Activated T-cell treated with anti-CD3 and anti-CD28 coated beads, Interleukin-2, amount 50 U/mL, for 48 hours (primary cell): ENCODE data around the gene MIA.
"Not testable (repeated sequence)": the region's sequence is repeated elsewhere in the genome, so short reads cannot be mapped to it uniquely, and the experiment has no call there.

Experiments used
- DNase-seq, 2 experiments: peaks; one replicate each; pipeline ENCODE4 v3.0.0-alpha.2; 2020

The MIA gene

DNA sequence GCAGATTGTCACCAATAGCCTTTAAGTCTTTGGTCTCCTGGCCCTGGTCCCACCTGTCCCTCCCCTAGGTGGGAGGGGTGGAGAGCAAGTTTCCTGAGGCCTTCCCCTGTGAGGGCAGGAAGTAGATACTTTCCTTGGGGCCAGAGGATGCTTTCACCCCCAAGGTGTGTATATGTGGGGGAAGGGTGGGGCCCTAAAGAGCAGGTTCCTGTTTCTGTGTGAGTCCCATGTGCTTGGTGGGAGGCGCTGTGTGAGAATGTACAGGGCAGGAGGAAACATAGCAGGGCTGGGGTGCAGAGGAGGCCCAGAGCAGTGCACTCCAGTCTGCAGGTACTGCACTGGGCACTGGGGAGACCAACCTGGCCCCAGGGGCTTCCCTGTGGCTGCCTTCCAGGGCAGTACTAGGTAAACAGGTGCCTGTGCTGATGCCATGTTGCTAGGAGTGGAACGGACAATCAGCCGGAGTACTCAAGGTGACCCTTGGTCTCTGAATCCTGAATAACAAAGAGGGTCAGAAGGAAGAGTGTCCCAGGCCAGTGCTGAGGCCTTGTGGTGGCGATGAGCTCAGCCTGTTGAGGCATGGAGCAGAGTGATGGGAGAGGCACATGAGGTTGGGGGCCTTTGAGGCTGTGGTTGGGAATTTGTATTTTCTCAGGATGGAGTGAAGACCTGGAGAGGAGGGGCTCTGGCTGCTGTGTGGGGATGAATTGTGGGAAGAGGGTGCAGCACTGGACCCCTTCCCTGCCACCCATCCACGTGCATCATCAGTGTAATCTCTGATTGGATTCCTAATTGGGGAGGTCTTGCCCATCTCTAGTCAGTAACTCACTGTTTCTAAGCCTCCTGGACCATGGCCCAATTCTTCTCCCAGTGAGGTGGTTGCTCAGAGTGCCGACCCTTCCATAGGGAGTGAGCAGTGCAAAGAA is 28.8 kb downstream of the MIA start:
- peak in 1 of 2 experiments; percentile 65 for DNase-seq

DNA sequence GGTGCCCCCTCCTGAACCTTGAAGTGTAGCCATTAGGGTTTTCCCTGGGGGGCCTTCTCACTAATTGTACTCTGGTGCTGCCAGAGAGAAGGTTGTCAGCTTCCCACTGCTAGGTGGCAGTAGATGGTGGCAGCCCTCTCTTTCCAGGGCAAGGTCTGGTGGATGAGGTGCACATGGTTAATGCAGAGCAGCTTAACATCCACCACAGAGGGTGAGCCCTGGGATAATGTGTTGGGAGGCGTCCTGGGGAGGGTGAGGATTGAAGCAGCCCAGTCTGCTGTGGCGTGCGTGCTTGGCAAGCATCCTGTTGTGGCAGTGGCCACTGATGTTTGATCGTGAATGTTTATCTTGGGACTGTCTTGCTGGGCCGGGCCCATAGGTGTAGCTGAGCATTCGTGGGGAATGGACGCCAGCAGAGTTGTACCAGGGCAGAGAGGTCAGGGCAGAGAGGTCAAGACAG is 29.5 kb downstream of the MIA start:
- no peak for DNase-seq

DNA sequence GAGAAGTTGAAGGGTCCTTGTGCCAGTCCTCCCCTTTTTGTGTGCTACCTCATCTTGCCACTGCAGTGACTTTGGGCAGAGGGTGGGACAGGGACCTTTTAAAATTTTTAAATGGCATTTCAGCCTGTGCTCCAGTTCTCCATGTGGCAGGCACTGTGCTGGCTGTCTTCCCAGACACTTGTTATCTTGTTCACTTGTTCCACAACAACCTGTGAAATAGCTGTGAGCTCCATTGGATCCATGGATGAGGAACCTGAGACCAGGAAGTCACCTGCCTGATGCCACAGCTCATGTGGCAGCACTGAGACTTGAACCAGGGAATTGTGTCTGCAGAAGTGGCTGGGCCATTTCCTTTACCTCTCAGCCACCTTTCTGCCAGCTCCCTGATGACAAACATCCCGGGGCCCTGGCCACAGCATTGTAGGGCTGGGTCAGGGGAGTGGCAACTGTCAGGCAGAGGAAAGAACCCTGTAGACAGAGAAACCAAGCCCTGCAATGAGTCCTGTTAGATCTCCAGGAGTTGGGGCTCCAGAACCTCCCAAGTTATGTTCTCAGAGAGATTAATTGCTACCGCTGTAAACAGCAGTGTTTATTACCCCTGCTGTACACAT is 30.0 kb downstream of the MIA start:
- peak; percentile 44 to 46 for DNase-seq

DNA sequence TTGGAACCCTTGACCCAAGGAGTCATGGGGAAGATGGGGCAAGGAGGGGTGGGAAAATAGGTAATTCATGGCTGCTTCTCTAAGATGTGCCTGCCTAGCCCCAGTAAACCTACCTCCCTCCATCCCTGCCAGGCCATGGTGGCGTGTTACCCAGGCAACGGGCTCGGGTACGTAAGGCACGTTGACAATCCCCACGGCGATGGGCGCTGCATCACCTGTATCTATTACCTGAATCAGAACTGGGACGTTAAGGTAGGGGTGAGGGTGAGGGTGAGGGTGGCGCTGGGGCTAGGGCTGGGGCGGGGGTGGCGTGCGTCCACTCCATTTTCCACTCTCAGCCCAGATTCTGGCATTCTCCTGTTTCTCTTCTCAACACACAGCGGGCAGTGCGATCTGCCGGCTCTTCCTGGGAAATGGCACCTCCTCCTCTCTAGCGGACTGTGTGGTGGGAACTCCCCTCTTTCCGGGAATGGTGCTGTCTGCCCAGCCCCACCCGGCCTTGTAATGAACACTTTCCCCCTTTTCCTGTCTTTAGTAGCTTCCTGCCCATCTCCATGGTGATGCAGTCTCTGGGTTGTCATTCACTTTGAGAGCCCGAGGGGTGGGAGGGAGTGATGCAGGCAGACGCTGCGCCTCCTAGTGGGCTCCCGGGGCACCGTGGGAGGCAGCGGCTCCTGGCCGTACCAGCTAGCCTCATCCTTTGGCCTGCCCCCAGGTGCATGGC is 31.3 kb downstream of the MIA start:
- peak; percentile 84 to 88 for DNase-seq

DNA sequence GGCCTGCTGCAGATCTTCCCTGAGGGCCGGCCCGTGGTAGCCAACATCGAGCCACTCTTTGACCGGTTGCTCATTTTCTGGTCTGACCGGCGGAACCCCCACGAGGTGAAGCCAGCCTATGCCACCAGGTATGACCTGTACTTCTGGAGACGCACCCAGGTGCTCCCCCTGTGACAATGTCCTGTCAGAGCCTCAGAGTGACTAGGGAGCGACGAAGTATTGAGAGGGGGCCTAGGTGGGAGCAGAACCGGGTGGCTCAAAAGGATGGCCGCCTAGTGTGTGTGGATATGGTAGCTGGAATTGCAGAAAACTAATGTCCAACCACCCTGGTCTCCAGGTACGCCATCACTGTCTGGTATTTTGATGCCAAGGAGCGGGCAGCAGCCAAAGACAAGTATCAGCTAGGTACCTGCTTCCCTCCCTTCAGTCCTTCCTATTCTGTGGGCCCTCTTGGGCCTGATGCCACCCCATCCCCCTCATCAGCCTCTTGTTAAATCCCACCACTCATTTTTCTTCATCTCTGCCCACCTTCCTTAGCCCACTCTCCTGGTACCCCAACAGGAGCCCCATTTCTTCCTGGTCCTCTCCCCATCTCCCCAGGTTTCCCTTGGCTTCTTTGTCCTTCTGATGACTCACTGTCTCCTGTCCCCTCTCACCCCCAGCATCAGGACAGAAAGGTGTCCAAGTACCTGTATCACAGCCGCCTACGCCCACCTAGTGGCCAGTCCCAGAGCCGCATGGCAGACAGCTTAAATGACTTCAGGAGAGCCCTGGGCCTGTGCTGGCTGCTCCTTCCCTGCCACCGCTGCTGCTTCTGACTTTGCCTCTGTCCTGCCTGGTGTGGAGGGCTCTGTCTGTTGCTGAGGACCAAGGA is 32.1 kb downstream of the MIA start:
- peak in 1 of 2 experiments; percentile 35 for DNase-seq

DNA sequence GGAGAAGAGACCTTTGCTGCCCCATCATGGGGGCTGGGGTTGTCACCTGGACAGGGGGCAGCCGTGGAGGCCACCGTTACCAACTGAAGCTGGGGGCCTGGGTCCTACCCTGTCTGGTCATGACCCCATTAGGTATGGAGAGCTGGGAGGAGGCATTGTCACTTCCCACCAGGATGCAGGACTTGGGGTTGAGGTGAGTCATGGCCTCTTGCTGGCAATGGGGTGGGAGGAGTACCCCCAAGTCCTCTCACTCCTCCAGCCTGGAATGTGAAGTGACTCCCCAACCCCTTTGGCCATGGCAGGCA is 32.7 kb downstream of the MIA start:
- DNase-seq, result no peak

DNA sequence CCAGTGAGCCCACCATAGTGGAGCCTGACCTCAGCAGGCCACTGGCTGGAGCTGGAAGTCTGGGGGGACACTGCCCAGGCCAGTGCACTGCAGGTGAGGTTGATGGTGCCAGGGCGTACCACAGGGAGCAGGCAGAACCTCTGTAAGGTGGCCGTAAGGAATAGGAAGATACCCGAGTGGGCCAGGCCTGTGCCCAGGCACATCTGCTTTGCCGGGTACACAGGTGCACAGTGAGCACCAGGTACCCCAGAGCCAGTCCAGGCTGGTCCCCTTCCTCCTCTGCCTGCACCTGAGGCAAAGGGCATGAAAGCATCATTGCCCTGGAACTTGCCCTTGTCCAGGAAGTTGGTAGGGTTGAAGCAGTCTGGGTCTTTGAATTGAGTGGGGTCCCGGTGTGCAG is 33.2 kb downstream of the MIA start:
- no peak for DNase-seq

DNA sequence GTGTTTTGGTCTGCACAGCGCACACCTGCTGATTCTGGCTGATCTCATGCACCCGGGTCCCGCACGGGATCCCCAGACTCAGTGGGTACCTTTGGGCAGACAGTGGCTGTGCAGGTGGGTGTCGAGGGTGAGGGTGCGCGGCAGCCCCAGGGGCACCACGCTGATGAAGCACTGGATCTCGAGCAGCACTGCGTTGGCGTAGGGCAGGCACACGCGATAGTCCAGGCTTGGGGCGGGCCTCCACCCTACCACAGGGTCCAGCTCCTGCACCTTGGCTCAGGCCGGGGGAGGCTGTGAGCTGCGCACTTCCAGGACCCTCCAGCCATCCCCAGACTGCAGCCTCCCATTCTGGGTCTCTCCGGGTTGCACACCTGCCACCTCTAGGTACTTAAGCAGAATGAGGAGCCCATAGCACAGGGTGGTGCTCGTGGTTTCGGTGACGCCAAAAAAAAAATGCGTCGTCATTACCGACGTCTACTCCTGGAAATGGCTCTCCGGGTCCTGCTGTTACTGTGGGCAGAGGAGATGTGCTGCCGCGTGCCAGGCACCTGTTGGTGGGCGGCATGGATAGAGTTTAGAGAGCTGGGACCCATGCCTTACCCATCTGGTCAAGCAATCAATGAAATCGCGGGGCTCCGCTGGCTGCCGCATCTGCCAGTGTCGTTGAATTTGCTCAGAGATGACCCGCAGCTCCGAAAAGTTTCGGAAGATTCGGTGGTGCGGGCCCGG is 34.2 kb downstream of the MIA start:
- no peak for DNase-seq

DNA sequence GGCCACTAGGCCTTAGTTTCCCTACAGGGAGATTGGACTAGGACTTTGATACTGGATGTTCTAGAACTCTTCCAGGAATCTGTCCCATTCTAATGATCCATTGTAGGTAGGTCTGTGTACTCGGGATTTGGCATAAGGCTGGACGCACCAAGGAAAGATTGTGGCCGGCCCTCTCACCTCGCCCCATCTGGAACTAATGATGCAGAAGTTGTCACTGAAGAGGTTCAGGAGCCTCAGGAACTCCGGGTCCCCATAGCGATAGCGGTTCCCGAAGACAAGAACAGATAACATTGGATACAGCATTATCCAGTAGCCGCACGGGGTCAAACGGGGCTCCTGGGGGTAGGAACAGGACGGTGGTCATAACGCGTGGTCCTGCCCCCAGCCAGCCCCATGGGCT is 34.8 kb downstream of the MIA start:
- DNase-seq, result no peak

DNA sequence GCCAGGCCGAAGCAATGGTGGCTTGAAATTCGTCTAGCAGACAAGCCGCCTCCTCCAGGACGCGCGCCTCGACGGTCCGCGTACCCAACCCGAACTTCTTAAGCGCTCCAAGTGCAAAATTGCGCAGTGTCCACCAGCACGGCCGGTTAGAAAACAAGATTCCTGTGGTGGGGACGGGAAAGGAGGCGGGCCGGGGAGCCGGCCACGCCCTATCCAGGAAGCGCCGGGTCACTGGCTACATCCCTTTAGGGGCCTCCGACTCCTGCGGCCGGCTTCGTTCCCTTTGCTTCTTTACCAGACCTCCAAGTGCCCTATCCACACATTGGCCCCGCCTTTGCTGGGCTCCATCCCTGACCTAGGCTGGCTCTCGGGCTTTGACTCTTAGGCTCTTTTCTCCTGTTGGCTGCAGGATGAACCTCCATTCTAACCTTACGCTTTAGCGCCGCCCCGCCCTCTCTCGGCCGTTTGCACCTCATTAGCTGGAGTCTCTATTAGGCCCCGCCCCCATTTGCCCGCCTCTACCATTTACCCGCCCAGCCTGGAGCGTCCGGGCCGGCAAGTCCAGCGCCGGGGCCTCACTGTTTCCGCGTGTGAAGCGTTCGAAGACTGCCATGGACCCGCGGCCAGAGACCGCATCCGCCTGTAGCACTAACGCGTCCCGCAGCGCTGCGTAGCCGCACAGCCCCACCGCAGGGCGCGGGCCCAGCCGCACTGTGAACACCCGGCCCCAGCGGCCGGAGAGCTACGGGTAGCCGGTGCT is 35.5 kb downstream of the MIA start:
- DNase-seq, result peak; percentile 70 to 78

DNA sequence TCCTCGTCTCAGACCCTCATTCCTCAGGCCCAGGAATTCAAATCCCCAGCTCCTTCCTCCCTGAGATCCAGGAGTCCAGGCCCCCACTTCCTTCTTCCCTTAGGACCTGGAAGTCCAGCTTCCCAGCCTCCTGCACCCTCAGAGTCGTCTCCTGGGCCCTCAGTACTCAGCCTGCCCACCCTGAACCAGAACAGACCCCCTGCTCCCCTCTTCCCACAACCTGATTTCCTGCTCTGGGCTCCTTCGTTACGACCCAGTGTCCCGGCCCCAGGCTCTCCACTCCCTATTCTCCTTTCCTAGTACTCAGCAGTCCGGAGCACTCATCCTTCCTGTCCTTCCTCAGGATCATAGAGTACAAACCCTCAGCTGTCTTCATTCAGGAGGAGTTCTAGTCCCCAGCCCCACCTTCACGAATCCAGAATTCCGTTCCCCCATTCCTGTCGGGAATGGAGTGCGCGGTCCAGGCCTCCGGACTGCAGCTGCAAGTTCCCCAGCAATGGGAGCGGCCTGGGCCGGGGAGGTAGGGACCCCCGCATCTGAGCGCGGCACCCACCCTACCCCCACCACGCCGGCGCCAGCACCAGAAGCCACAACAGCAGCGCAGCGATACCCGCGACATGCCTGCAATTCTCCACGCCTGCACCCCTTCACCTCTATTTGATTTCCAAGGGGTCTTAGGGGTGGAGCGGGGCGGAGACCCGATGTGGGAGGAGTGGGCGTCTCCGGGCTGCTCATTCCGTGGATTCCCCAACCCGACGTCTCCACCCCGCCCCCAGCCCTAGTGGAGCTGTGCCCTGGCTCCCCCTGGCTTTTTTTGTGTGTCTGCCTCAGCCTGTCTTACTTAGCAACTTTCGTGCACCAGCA is 36.4 kb downstream of the MIA start:
- DNase-seq, result peak in 1 of 2 experiments; percentile 42

DNA sequence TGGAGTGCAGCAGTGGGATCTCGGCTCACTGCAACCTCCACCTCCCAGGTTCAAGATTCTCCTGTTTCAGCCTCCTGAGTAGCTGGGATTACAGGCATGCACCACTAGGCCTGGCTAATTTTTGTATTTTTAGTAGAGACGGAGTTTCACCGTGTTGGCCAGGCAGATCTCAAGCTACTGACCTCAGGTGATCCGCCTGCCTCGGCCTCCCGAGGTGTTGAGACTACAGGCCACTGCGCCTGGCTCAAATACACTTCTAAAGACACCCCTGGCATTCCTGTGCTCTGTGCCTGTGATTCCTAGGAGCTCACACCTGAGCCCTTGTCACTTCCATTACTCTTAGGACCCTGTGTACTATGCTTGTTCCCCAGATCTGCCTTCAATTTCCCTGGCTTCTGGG is 37.2 kb downstream of the MIA start:
- not testable (repeated sequence) for DNase-seq

DNA sequence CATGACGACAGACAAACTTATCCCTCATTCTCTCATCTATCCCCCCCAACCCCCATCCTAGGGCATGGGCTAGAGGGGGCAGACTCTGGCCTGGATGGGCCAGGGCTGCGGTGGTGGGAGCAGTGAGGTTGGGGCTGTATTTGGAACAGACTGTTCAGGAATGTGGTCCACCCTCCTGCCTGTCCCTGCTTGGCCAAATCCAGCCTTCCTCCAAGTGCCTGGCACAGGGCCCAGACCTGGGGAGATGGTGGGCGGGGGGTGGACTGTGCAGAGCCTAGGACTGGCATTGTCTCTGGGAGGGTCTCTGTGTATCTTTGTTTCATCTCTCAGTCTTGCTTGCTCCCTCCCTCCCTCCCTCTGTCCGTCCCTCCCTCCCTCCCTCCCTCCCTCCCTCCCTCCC is 37.9 kb downstream of the MIA start:
- no peak for DNase-seq

DNA sequence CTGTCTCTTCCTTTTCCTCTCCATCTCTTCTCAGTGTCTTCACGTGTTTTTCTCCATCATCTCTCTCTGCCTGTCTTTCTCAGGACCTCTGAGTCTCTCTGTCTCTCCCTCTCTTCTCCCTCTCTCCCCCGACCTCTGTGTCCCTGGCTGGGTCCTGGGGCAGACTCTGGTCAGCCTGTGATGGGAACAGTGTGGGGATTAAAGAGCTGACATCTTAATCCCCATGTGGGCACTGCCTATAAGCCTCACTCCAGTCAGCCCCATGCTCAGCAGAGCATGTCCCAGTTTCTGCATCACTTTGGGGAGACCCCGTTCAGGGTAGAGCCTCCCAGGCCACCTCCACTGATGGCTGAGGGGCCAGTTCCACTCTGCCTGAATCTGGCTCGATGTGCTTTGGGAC is 39.9 kb downstream of the MIA start:
- DNase-seq, result no peak

DNA sequence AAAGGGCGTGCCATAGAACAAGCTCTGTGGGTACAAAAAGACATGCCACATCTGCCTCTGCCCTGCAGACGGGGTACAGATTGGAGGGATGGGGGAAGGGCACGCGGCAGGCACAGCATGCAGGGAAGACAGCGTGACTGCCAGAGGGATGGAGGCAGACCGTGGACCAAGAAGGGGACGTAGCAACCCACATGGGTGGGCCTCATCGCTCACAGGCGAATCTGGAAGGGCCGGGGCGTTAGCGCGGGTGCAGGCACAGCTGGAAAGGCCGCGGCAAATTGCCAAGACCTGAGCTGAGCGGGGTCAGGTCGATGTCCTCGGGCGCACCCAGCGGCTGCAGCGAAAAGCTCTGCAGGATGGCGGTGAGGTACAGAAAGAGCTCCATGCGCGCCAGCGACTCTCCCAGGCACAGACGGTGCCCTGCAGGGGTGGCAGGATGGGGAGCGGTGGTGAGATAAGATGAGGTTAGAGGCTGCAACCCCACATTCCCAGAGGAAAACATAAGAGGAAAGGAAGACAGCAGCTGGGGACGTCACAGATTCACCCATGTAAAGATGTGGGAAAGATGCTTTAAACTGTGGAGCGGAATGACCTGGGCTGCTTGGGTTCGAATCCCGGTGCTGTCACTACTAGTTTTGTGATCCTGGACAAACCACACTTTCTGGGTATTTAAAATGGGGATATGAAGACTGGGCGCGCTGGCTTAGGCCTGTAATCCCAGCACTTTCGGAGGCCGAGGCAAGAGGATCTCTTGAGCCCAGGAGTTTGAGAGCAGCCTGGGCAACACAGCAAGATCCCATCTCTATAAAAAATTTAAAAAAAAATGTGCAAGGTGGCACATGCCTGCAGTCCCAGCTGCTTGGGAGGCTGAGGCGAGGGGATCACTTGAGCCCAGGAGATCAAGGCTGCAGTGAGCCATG is 43.4 kb downstream of the MIA start:
- DNase-seq, result peak; percentile 82 to 86

DNA sequence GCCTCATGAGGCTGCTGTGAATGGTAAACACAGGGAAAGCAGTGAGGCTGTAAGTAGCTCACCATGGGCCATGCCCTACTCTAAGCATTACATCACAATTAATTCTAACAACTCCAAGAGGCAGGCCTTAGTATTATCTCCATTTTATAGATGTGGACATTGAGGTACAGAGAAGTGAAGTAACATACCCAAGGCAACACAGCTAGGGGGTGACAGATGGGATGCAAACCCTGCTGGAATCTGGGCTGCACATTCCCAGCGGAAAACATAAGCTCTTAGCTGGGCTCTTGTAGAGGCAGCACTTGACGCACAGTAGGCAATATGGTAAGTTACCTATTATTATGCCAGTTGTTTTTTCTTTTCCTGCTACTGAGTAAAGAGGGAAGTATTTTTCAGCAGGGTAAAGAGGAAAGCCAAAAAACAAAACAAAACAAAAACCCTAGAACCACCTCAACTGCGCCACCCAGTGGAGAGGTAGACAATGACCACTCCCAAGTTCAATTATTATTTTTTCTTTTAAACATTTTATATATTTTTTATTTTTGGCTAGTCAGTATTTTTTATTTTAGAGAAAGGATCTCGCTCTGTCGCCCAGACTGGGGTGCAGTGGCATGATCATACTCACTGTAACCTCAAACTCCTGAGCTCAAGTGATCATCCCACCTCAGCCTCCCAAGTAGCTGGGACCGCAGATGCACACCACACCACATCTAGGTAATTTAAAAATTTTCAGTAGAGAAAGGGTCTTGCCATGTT is 44.3 kb downstream of the MIA start:
- peak; percentile 76 to 77 for DNase-seq

DNA sequence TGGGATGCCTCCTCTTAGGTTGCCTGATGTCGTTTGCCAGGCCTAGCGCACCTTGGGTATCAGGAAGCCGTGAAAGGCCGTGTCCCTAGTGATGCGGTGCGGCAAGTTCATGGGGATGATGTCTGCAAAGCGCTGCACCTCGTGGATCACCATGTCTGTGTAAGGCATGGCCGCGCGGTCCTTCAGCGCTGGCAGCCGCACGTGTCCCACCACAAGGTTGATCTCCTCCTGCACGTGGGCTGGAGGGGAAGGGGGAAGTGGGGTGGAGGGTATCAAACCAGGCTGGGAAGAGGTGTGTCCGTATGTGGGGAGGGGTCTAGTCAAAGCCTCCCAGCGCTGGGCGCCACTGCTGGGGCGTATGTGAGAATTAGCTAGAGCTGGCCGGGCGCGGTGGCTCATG is 46.8 kb downstream of the MIA start:
- DNase-seq, result peak in 1 of 2 experiments; percentile 10
